ENCODE data around the gene DKC1.

DKC1 gene

GRCh38 chrX:154791467-154791866 is 28.8 kb downstream of the DKC1 start:
- H3K36me3 Mint-ChIP-seq (ENCODE audit: low read depth): peaks cover 63% of the 10 kb centered on the region
- intact Hi-C loops (cut with micrococcal nuclease): no loop called here
- no peaks in the 10 kb centered on the region for H3K9me3 Mint-ChIP-seq

GRCh38 chrX:154791939-154792338 is 29.3 kb downstream of the DKC1 start:
- peaks cover 36% of the 10 kb centered on the region for H3K4me1 Mint-ChIP-seq (ENCODE audit: low read depth)

More at GRCh38 chrX:154791467-154791866, 28.8 kb downstream of the DKC1 start:
- H3K27me3 Mint-ChIP-seq: no peaks in the 10 kb centered on the region
- H3K4me1 Mint-ChIP-seq (ENCODE audit: low read depth): peaks cover 34% of the 10 kb centered on the region
- H3K27ac Mint-ChIP-seq: no peak overlapping the region
- no peak overlapping the region for H3K4me3 Mint-ChIP-seq

GRCh38 chrX:154793084-154793795 is 30.6 kb downstream of the DKC1 start:
- Mint-ChIP-seq H3K4me1 (ENCODE audit: low read depth) (peaks cover 32% of the 10 kb centered on the region), H3K27me3 (no peaks in the 10 kb centered on the region), H3K9me3 (no peaks in the 10 kb centered on the region), H3K36me3 (ENCODE audit: low read depth) (peaks cover 57% of the 10 kb centered on the region), H3K27ac (no peak overlapping the region), H3K4me3 (no peak overlapping the region)
- intact Hi-C loops (cut with micrococcal nuclease): no loop called here

More at GRCh38 chrX:154791939-154792338, 29.3 kb downstream of the DKC1 start:
- Mint-ChIP-seq H3K27me3 (no peaks in the 10 kb centered on the region), H3K4me3 (no peak overlapping the region), H3K27ac (no peak overlapping the region), H3K36me3 (ENCODE audit: low read depth) (peaks cover 63% of the 10 kb centered on the region), H3K9me3 (no peaks in the 10 kb centered on the region)
- intact Hi-C loops (cut with micrococcal nuclease): no loop called here

GRCh38 chrX:154795016-154795415 is 32.4 kb downstream of the DKC1 start:
- Mint-ChIP-seq H3K36me3 (ENCODE audit: low read depth) (peaks cover 53% of the 10 kb centered on the region), H3K9me3 (no peaks in the 10 kb centered on the region), H3K27me3 (no peaks in the 10 kb centered on the region), H3K4me3 (no peak overlapping the region), H3K4me1 (ENCODE audit: low read depth) (peaks cover 42% of the 10 kb centered on the region), H3K27ac (peak overlapping the region; percentile 94)
- intact Hi-C loops (cut with micrococcal nuclease): no loop called here

- Mint-ChIP-seq H3K4me1 (ENCODE audit: low read depth) (peaks cover 54% of the 10 kb centered on the region), H3K9me3 (no peaks in the 10 kb centered on the region), H3K27ac (peak overlapping the region; percentile 94), H3K27me3 (no peaks in the 10 kb centered on the region), H3K36me3 (ENCODE audit: low read depth) (peaks cover 42% of the 10 kb centered on the region), H3K4me3 (peak overlapping the region; percentile 10)
- intact Hi-C loops (cut with micrococcal nuclease): no loop called here
Observed at GRCh38 chrX:154797006-154797405, 34.3 kb downstream of the DKC1 start.

- peak overlapping the region; percentile 51 for H3K4me3 Mint-ChIP-seq
- H3K27ac Mint-ChIP-seq: peak overlapping the region; percentile 94
Observed at GRCh38 chrX:154799556-154800348, 37.1 kb downstream of the DKC1 start.

GRCh38 chrX:154800478-154801210 is 38.0 kb downstream of the DKC1 start:
- Mint-ChIP-seq H3K9me3 (no peaks in the 10 kb centered on the region), H3K27ac (peak overlapping the region; percentile 94), H3K27me3 (no peaks in the 10 kb centered on the region), H3K36me3 (ENCODE audit: low read depth) (peaks cover 35% of the 10 kb centered on the region), H3K4me3 (peak overlapping the region; percentile 23), H3K4me1 (ENCODE audit: low read depth) (peaks cover 37% of the 10 kb centered on the region)
- intact Hi-C loops (cut with micrococcal nuclease): loop anchor here (10.0 kb wide), 1 partner anchor 46 kb away; the partner anchor contains the start of gene GAB3

More at GRCh38 chrX:154799556-154800348, 37.1 kb downstream of the DKC1 start:
- no peaks in the 10 kb centered on the region for H3K27me3 Mint-ChIP-seq
- H3K4me1 Mint-ChIP-seq (ENCODE audit: low read depth): peaks cover 41% of the 10 kb centered on the region
- peaks cover 35% of the 10 kb centered on the region for H3K36me3 Mint-ChIP-seq (ENCODE audit: low read depth)
- no peaks in the 10 kb centered on the region for H3K9me3 Mint-ChIP-seq
- intact Hi-C loops (cut with micrococcal nuclease): loop anchor here (10.0 kb wide), 1 partner anchor 45 kb away; the partner anchor contains the start of gene GAB3

- H3K4me3 Mint-ChIP-seq: peak overlapping the region; percentile 93
- H3K36me3 Mint-ChIP-seq (ENCODE audit: low read depth): peaks cover 22% of the 10 kb centered on the region
- H3K27ac Mint-ChIP-seq: peak overlapping the region; percentile 94
- no peaks in the 10 kb centered on the region for H3K27me3 Mint-ChIP-seq
- intact Hi-C loops (cut with micrococcal nuclease): loop anchor here (10.0 kb wide), 1 partner anchor 48 kb away; the partner anchor contains the start of gene GAB3
- peaks cover 22% of the 10 kb centered on the region for H3K4me1 Mint-ChIP-seq (ENCODE audit: low read depth)
- H3K9me3 Mint-ChIP-seq: no peaks in the 10 kb centered on the region
Observed at GRCh38 chrX:154802947-154803346, 40.3 kb downstream of the DKC1 start.

- no peaks in the 10 kb centered on the region for H3K9me3 Mint-ChIP-seq
- H3K27ac Mint-ChIP-seq: peak overlapping the region; percentile 94
- intact Hi-C loops (cut with micrococcal nuclease): loop anchor here (10.0 kb wide), 1 partner anchor 50 kb away; the partner anchor contains the start of gene GAB3
Observed at GRCh38 chrX:154804261-154804956, 41.7 kb downstream of the DKC1 start.

GRCh38 chrX:154804957-154805695 is 42.5 kb downstream of the DKC1 start, which contains the start of gene MPP1:
MPP1 (minus strand) TSS chrX:154805485; CDS start chrX:154805373, 112 bp downstream.
- peak within 1 kb of the TSS; percentile 93 for H3K4me3 Mint-ChIP-seq
- H3K4me1 Mint-ChIP-seq (ENCODE audit: low read depth): peaks cover 10% of the 10 kb centered on the region
- intact Hi-C loops (cut with micrococcal nuclease): loop anchor here (10.0 kb wide), 1 partner anchor 50 kb away; the partner anchor contains the start of gene GAB3
- H3K27ac Mint-ChIP-seq: peak within 1 kb of the TSS; percentile 94
- peaks cover 7% of the 10 kb centered on the region for H3K36me3 Mint-ChIP-seq (ENCODE audit: low read depth)
- no peaks in the 10 kb centered on the region for H3K27me3 Mint-ChIP-seq
- H3K9me3 Mint-ChIP-seq: no peaks in the 10 kb centered on the region

More at GRCh38 chrX:154804261-154804956, 41.7 kb downstream of the DKC1 start:
- peak overlapping the region; percentile 93 for H3K4me3 Mint-ChIP-seq
- H3K4me1 Mint-ChIP-seq (ENCODE audit: low read depth): peaks cover 17% of the 10 kb centered on the region
- H3K27me3 Mint-ChIP-seq: no peaks in the 10 kb centered on the region
- peaks cover 14% of the 10 kb centered on the region for H3K36me3 Mint-ChIP-seq (ENCODE audit: low read depth)

- intact Hi-C loops (cut with micrococcal nuclease): loop anchor here (10.0 kb wide), 1 partner anchor 51 kb away; the partner anchor contains the start of gene GAB3
- H3K4me1 Mint-ChIP-seq (ENCODE audit: low read depth): peaks cover 5% of the 10 kb centered on the region
- H3K9me3 Mint-ChIP-seq: no peaks in the 10 kb centered on the region
- H3K36me3 Mint-ChIP-seq (ENCODE audit: low read depth): peaks cover 7% of the 10 kb centered on the region
- H3K4me3 Mint-ChIP-seq: peak overlapping the region; percentile 93
- no peaks in the 10 kb centered on the region for H3K27me3 Mint-ChIP-seq
- H3K27ac Mint-ChIP-seq: peak overlapping the region; percentile 94
Observed at GRCh38 chrX:154805696-154806091, 43.0 kb downstream of the DKC1 start.

- H3K9me3 Mint-ChIP-seq: no peaks in the 10 kb centered on the region
- no peak overlapping the region for H3K27ac Mint-ChIP-seq
- intact Hi-C loops (cut with micrococcal nuclease): loop anchor here (10.0 kb wide), 1 partner anchor 52 kb away; the partner anchor contains the start of gene GAB3
- no peaks in the 10 kb centered on the region for H3K4me1 Mint-ChIP-seq (ENCODE audit: low read depth)
- H3K36me3 Mint-ChIP-seq (ENCODE audit: low read depth): peaks cover 7% of the 10 kb centered on the region
- no peaks in the 10 kb centered on the region for H3K27me3 Mint-ChIP-seq
- H3K4me3 Mint-ChIP-seq: no peak overlapping the region
Observed at GRCh38 chrX:154806837-154807501, 44.3 kb downstream of the DKC1 start.
